Glomerular visceral epithelial cell (primary cell): ENCODE data around the gene CACNA1C.

Experiments
- DNase-seq: peaks from one replicate; pipeline ENCODE4 v3.0.0-alpha.2; 2016; ENCODE audit errors: extremely low spot score

CACNA1C gene

GRCh38 chr12:2341871-2342270 is 289.1 kb downstream of the CACNA1C start:
- DNase-seq: peak; percentile 25

DNA sequence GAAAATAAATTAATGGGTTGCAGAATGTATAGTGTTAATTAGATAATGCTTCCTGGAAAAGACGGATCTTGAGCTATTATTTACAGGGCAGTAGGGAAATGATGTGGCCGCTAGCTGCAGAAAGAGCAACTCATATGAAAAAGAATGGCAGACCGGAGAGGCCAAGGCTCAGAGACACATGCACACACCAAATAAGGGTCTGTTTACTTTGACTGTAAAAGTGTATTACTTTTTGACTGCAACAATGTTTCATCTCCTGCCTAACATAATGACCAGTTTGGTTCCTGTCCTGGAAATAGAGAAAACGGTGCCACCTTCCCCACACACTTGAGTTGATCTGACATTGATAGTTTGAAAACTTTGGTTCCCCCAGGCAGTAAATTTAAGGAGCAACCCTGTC is 290.9 kb downstream of the CACNA1C start:
- no peak for DNase-seq

DNA sequence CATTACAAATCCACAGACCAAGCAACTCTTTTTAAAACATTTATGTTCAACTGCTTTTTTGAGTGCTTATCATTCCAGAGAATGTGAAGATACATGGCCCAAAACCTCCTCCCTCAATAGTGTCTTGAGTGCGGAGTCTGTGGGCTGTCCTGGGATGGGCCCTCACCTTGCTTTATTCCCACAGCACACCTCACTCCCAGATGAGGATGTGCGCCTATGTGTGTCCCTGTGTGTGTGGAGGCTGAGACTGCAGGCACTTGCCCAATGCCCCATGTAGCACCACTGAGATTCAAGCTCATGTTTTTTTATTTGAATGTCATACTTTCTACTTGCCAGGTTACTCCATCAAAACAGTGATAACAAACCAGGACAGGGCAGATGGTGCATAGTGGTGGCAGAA is 291.7 kb downstream of the CACNA1C start:
- no peak for DNase-seq

DNA sequence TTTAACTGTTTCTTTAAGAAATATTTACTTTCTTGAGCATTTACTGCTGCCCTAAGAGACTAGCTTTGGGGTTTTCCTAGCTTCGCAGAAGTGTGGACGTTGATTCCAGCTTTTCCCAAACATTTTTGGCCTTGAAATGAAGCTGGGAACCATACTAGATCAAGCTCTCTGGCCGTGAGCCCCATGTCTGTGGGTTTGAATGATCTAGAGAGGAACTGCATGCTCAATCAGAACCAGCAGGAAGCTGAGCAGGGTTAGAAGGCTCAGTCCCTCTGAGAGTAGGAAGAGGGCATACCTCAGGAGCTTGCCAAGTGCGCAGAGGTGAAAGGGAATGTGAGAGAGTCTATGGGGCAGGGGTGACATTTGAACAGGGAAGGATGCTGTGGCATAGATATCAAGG is 292.1 kb downstream of the CACNA1C start:
- DNase-seq: no peak

GRCh38 chr12:2345902-2346301 is 293.1 kb downstream of the CACNA1C start:
- no peak for DNase-seq

GRCh38 chr12:2346416-2346815 is 293.6 kb downstream of the CACNA1C start:
- DNase-seq: no peak

GRCh38 chr12:2347137-2347843 is 294.5 kb downstream of the CACNA1C start:
- no peak for DNase-seq

- DNase-seq: no peak
Measured at GRCh38 chr12:2347844-2348481, 295.2 kb downstream of the CACNA1C start.

DNA sequence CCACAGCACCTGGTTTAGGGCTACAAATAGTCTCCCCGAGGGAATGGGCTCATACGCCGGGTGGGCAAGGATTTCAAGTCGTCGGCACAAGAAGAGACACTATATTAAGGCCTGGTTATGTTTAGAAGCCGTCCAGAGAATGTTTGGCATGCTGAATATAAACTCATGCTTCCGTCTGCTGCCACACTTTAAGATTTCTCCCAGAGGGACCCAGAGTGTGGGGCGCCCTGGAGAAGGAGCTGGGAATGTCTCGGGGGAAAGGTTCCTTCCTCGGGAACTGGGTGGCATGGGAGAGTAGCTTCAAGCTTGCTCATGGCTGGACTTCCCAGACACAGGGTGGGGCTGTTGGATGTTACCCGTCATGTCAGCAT is 295.7 kb downstream of the CACNA1C start:
- no peak for DNase-seq

- DNase-seq: no peak
Measured at GRCh38 chr12:2351161-2351560, 298.4 kb downstream of the CACNA1C start.

DNA sequence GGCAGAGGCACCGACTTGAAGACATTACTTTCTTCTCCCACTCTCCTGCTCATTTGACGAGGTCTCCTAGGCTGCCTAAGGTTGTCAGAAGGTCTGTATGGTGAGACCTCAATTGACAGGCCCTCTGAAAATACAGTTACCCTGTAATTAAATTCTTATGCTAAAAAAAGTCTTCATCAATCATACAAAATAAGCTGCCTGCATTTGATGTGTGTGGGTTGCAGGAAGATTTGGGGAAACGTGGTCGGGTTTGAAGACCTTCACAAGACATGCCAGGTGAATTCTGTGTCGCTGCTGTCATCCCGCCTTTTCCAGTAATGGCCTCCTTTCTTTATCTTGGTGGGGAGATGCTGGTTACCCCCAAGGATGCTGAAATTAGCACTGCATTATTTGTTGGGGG is 299.4 kb downstream of the CACNA1C start:
- no peak for DNase-seq

DNA sequence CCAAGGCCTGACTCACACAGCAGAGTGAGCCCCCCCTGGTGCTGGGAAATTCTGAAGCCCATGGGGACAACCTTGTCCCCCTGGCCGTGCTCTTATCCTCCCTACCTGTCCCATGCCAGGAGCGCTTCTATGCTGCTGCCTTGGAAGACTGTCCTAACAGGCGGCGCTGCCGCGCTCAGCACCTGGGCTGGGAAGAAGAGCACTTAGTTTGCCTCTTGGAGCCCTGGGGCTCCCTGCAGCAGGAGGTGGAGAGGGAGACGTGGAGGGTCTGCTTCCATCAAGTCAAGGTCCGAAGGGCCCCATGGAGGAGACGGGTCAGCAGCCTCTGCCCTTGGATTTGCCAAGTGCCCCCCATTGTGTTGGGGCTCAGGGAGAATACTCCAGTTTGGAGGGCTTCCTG is 300.5 kb downstream of the CACNA1C start:
- no peak for DNase-seq

- no peak for DNase-seq
Measured at GRCh38 chr12:2353691-2354090, 300.9 kb downstream of the CACNA1C start.

- peak; percentile 39 for DNase-seq
Measured at GRCh38 chr12:2354151-2354991, 301.6 kb downstream of the CACNA1C start.

DNA sequence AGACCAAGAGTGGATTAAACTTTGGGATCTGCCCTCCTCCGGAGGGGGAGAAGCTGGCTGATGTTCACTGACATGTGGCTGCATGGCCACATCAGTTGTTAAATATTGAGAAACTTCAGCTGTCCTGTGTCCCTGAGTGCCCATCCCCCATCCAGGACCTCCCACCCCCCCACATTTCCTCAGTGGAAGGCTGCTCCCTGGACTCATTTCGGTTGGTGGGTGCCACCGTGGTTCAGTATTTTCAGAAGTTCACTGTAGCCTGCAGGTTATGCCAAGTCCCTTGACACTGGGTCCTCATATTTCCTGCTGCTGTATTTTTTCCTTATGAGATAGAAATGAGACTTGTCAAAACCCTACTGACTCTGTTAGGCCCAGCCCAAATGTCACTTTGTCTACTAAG is 302.4 kb downstream of the CACNA1C start:
- DNase-seq: no peak

DNA sequence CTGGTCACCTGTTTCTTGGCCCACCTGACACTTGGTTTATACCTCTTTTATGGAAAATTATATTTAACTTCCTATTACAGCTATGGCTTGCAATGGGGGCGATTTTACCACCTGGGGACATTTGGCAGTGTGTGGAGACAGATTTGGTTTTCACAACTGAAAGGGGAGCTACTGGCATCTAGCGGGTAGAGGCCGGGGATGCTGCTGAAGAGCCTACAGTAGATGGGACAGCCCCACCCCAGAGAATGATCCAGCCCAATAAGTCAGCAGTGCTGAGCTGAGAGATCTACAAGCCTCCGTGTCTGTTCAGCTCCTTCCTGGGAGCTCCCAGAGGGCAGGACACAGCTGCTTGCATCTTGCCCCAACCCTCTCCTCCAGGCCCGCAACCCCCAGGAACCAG is 302.8 kb downstream of the CACNA1C start:
- DNase-seq: no peak

DNA sequence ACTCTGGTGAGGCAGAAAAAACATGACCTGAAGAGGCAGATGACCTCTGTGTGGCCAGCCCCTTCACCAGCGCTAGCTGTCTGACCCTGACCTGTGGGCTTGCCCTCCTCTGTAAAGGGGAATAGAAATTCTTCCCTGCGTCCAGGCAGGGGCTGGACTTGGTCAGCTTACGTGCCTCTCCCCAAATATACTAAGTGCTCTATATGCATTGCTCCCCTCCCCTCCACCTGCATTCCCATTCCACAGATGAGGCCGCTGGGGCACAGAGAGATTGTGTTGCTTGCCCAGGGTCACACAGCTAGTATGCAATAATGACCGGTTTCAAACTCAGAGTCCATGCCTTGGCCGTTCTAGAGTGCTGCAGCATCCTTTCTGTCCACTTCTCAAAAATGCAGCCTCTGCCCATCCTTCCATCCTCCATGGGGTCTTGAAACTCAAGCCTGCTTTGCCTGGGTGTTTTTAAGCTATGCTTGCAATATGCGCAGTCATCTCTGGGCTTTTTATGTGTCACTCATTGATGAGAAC is 303.9 kb downstream of the CACNA1C start:
- DNase-seq: no peak

- DNase-seq: no peak
Measured at GRCh38 chr12:2358986-2359658, 306.3 kb downstream of the CACNA1C start.

DNA sequence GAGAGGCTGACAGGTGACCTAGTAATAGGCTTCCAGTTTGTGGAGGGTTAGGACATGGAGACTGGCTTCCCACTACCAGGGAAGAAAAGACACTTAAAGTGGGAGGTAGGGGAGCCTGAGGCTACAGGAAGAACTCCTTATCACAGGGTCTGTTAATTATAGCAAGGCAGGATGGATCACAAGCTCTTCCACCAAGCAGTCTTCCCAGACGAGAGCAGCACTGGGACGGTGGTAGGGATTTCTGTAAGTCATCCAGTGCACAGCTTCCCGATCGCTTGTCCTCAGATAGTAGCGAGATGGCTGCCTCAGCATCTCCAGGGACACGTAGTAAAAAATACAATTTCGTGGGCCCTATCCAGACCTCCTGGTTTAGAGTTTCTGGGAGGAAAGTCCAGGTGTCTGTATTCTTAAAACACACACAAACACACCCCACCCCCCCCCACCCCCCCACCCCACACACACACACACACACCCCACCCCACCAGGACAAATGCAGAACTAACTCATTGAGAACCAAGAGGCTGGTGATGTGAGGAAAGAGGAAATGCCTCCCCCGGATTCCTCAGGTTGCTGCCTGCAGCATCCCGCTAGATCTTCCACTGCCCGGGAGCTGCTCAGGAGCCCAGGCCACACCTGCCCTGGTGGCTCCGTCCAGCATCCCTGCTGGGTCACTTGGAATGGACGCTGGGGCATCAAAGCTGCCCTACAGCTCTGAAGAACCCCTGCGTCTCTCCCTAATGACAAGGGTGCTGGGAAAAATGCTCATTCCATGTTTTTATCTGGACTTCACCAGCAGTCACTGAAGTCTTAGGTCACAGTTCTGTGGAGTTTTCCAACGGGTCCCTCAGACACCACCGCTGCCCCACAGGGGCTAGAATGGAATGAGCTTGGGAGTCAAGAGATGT is 307.2 kb downstream of the CACNA1C start:
- no peak for DNase-seq

DNA sequence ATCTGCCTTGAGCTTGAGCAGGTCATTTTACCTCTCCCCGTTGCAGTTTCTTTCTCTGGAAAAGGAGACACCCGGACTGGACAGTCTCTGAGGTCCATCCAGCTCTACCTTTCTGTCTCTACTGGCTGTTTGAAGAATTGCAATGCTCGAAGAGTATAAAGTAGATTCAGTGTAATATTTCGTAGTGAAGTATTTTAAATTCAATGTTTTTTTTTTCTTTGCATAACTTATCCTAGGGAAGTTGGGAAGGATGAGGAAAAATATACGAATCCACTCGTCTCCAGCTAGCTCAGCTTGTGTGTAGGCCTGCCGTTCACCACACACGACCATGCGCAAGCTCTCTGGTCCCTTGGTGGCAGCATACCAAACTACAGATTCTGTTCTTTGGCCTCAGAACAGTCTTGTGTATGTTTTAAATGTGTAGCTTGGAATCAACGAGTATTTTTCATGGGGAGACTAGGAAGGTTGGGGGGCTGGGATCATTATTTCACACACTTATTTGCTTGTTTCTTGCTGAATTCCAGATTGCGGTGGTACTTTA is 307.9 kb downstream of the CACNA1C start:
- no peak for DNase-seq
